ENCODE measurements around the gene FAM124A. TPM values are rescaled to one million over a fixed set of nuclear protein-coding genes. Genes with fewer than 3 reads are reported as not detected.
A peak's percentile ranks its signal among the peaks of the same experiment; 100 is the strongest.

FAM124A gene
- polyA plus RNA-seq, 2 of the 4 experiments (the other 2 are of a cell fraction): 1.5 to 1.6 TPM

DNA sequence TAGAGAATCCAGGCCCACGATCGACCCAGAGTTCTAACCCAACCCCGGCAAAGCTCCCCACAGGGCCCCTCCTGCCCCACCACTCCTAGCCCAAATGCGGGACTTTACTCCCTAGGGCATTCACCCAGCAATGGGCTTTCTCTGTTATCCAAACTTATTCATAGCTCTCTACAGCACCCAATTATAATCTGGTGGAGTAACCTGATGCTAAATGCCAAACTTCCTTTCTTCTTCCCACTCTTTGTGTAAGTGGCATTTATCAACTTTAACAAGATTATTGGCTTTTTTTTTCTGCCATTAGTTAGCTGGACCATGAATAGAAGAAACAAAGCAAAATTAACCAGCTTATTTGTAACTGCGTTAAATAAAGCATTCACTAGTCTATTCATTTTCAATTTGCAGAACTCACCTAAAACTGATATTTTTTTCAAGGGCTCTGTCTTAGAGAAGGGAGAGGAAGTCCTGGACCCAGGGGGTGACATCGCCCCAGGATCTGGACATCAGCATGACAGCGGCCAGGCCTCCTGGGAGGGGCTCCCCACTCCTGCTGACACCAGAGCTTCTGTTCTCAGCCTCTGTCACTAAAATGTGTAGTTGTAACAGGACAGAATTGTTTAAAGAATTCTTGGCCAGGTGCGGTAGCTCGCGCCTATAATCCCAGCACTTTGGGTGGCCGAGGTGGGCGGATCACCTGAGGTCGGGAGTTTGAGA is 1.5 kb downstream of the FAM124A start (continued):
- TF ChIP-seq, protein P1, sequence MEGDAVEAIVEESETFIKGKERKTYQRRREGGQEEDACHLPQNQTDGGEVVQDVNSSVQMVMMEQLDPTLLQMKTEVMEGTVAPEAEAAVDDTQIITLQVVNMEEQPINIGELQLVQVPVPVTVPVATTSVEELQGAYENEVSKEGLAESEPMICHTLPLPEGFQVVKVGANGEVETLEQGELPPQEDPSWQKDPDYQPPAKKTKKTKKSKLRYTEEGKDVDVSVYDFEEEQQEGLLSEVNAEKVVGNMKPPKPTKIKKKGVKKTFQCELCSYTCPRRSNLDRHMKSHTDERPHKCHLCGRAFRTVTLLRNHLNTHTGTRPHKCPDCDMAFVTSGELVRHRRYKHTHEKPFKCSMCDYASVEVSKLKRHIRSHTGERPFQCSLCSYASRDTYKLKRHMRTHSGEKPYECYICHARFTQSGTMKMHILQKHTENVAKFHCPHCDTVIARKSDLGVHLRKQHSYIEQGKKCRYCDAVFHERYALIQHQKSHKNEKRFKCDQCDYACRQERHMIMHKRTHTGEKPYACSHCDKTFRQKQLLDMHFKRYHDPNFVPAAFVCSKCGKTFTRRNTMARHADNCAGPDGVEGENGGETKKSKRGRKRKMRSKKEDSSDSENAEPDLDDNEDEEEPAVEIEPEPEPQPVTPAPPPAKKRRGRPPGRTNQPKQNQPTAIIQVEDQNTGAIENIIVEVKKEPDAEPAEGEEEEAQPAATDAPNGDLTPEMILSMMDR (IDR thresholded peaks at IDR 0.05): no peak
- TF ChIP-seq MAZ (IDR thresholded peaks at IDR 0.05; ENCODE audit: borderline replicate concordance, low read depth, low read length): no peak

DNA sequence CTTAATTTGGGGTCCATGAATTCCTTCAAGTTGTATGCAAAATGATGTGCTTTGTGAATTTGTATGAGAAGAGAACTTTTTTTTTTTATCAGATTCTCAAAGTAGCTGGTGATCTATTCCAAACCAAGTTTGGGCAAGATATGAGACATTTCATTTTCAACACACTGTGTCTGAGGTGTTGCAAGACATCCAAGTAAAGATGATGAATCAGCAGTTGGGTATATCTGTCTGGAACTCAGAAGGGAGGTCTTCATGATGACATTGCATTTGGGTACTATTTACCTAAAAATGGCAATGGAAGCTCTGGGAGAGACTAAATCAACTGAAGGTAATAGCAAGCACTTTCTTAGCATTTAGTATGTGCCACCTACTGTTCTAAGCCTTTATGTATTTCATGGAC is 2.8 kb downstream of the FAM124A start:
- no peaks in the 10 kb centered on the region for H3K9me3 ChIP-seq
- no peaks in the 10 kb centered on the region for H3K4me1 ChIP-seq
- ATAC-seq (no peak), DNase-seq (ENCODE audit: low read depth in 1 of 2, low spot score in 1 of 2) (no peak), FAIRE-seq (no peak)
- no peak overlapping the region for H3K4me2 ChIP-seq
- no peak for TF ChIP-seq POLR2AphosphoS2 (conservative IDR thresholded peaks at IDR 0.05; ENCODE audit: low read length)
- peak; percentile 69 for TF ChIP-seq MAFK (IDR thresholded peaks at IDR 0.05; ENCODE audit: partially characterized antibody)
- POLR2A ChIA-PET: no interaction called here
- H3K27ac ChIP-seq: no peak overlapping the region
- H3K4me3 ChIP-seq: no peak overlapping the region
- CTCF ChIA-PET: interaction anchor here (1.7 to 3.9 kb wide), 2 partner anchors 62 to 100 kb away, joined by 6 to 20 read pairs; no protein-coding TSS in a partner anchor

DNA sequence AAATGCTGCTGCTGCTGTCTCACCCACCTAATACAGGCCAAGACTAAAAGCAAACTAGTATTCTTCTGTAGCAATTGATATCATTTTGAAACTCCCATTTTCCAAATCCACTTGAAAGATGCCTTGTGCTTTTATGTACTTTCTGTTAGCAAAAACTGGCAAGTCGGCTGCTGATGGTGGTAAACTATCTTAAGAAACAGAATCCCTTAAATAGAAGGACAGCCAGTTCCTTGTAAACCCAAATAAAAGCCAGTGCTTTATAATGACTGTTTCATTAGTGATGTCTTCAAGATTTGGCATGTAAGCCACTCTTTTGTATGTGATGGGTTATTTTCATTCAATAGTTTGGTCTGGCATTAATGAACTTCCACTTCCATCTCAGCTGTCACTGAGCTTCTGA is 5.2 kb downstream of the FAM124A start:
- no peaks in the 10 kb centered on the region for H3K9me3 ChIP-seq
- ATAC-seq (no peak), DNase-seq (ENCODE audit: low read depth in 1 of 2, low spot score in 1 of 2) (no peak), FAIRE-seq (no peak)
- H3K4me2 ChIP-seq: no peak overlapping the region
- no peak overlapping the region for H3K27ac ChIP-seq
- CTCF ChIA-PET: no interaction called here
- no peak overlapping the region for H3K4me3 ChIP-seq
- no peak for TF ChIP-seq FOSB (CRISPR knock-in tag; IDR thresholded peaks at IDR 0.05)
- TF ChIP-seq RCOR1 (IDR thresholded peaks at IDR 0.05; ENCODE audit: low read depth, low read length): no peak
- TF ChIP-seq CBX2 (IDR thresholded peaks at IDR 0.05; ENCODE audit: borderline replicate concordance, low read depth): no peak
- TF ChIP-seq GATA3 (IDR thresholded peaks at IDR 0.05; ENCODE audit: borderline replicate concordance): no peak
- TF ChIP-seq SREBF2 (IDR thresholded peaks at IDR 0.05): no peak
- TF ChIP-seq, protein P2, sequence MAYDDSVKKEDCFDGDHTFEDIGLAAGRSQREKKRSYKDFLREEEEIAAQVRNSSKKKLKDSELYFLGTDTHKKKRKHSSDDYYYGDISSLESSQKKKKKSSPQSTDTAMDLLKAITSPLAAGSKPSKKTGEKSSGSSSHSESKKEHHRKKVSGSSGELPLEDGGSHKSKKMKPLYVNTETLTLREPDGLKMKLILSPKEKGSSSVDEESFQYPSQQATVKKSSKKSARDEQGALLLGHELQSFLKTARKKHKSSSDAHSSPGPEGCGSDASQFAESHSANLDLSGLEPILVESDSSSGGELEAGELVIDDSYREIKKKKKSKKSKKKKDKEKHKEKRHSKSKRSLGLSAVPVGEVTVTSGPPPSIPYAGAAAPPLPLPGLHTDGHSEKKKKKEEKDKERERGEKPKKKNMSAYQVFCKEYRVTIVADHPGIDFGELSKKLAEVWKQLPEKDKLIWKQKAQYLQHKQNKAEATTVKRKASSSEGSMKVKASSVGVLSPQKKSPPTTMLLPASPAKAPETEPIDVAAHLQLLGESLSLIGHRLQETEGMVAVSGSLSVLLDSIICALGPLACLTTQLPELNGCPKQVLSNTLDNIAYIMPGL (CRISPR knock-in tag; IDR thresholded peaks at IDR 0.05; ENCODE audit: borderline replicate concordance): no peak
- TF ChIP-seq, protein P3, sequence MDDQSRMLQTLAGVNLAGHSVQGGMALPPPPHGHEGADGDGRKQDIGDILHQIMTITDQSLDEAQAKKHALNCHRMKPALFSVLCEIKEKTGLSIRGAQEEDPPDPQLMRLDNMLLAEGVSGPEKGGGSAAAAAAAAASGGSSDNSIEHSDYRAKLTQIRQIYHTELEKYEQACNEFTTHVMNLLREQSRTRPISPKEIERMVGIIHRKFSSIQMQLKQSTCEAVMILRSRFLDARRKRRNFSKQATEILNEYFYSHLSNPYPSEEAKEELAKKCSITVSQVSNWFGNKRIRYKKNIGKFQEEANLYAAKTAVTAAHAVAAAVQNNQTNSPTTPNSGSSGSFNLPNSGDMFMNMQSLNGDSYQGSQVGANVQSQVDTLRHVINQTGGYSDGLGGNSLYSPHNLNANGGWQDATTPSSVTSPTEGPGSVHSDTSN (IDR thresholded peaks at IDR 0.05): no peak
- TF ChIP-seq NFE2L2 (conservative IDR thresholded peaks at IDR 0.05; ENCODE audit: low read length): no peak
- TF ChIP-seq, protein P1 (IDR thresholded peaks at IDR 0.05): no peak
- no peak for TF ChIP-seq ZFP36 (IDR thresholded peaks at IDR 0.05; ENCODE audit: borderline replicate concordance, partially characterized antibody)
- POLR2A ChIA-PET: no interaction called here
- 79% methylated on average over 1 of the region's 1 CpG for WGBS (ENCODE audit: missing lambda C conversion rate)
- no peaks in the 10 kb centered on the region for H3K4me1 ChIP-seq
